Lower leg skin (tissue), 4 donors: ENCODE data around the gene OR4Q2. TPM values are rescaled to one million over a fixed set of nuclear protein-coding genes. Genes with fewer than 3 reads are reported as not detected.

Experiments
- DNase-seq, 2 donors: peaks; one replicate each; pipeline ENCODE4 v3.0.0-alpha.2; 2019; ENCODE audit warnings: low spot score in 2 of 2
- H3K4me3 ChIP-seq: fragments of 200-600 bp; sonication (generic); 2 replicates; pipeline ENCODE4 v1.5.1; 2017; ENCODE audit warnings: mild to moderate bottlenecking, low read depth; ENCODE audit not compliant: poor library complexity, severe bottlenecking
- POLR2A ChIP-seq, 2 donors: fragments of 450-650 bp; IDR thresholded peaks; one replicate each; pipeline ENCODE4 v1.6.1; 2016 to 2017; ENCODE audit warnings: antibody characterized with exemption in 2 of 2, mild to moderate bottlenecking in 1 of 2, moderate library complexity in 1 of 2
- WGBS, 2 donors: methylation state at CpG; one replicate each; pipeline ENCODE4 v1.1.5; 2018; 5-methylcytosine and 5-hydroxymethylcytosine counted together
- intact Hi-C: fragments of 100-400 bp; cut with DNase I; formaldehyde crosslinking; loops from one replicate; pipeline ENCODE4 v1.15.0; 2023; ENCODE audit warnings: low total_unique reads
- total RNA-seq, 4 donors: library from RNA; depleted of rRNA; stranded (reverse); fragments of >200 nt; gene quantifications; one replicate each; pipeline ENCODE4 v1.1.0, GENCODE V29; 2016
- TF ChIP-seq, protein P1 (sequence below), 3 donors: fragments of 450-650 bp; IDR thresholded peaks; one replicate each; pipeline ENCODE4 v1.5.1; 2016; ENCODE audit warnings: antibody characterized with exemption in 3 of 3, mild to moderate bottlenecking in 3 of 3, moderate library complexity in 2 of 3

The OR4Q2 gene
- total RNA-seq, 4 donors from 2014 or later = not detected

GRCh38 chr14:20008156-20008555 is 6.2 kb downstream of the OR4Q2 start:
- TF ChIP-seq POLR2A (IDR thresholded peaks at IDR 0.05) = no peak
- TF ChIP-seq, protein P1, sequence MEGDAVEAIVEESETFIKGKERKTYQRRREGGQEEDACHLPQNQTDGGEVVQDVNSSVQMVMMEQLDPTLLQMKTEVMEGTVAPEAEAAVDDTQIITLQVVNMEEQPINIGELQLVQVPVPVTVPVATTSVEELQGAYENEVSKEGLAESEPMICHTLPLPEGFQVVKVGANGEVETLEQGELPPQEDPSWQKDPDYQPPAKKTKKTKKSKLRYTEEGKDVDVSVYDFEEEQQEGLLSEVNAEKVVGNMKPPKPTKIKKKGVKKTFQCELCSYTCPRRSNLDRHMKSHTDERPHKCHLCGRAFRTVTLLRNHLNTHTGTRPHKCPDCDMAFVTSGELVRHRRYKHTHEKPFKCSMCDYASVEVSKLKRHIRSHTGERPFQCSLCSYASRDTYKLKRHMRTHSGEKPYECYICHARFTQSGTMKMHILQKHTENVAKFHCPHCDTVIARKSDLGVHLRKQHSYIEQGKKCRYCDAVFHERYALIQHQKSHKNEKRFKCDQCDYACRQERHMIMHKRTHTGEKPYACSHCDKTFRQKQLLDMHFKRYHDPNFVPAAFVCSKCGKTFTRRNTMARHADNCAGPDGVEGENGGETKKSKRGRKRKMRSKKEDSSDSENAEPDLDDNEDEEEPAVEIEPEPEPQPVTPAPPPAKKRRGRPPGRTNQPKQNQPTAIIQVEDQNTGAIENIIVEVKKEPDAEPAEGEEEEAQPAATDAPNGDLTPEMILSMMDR (IDR thresholded peaks at IDR 0.05) = no peak
- no peak overlapping the region for H3K4me3 ChIP-seq
- no peak for DNase-seq
- intact Hi-C loops = no loop called here

- TF ChIP-seq POLR2A (IDR thresholded peaks at IDR 0.05) = no peak
- TF ChIP-seq, protein P1 (IDR thresholded peaks at IDR 0.05) = no peak
- WGBS, 2 donors = 64 to 75% methylated on average over 2 of the region's 2 CpGs
- DNase-seq = no peak
- H3K4me3 ChIP-seq = no peak within 1 kb of the TSS
- intact Hi-C loops = no loop called here
Observed at GRCh38 chr14:20019257-20019865, 17.4 kb downstream of the OR4Q2 start, which contains the start of gene OR4K14. OR4K14 (minus strand) TSS chr14:20019307; CDS start chr14:20015193, 4,114 bp downstream.

DNA sequence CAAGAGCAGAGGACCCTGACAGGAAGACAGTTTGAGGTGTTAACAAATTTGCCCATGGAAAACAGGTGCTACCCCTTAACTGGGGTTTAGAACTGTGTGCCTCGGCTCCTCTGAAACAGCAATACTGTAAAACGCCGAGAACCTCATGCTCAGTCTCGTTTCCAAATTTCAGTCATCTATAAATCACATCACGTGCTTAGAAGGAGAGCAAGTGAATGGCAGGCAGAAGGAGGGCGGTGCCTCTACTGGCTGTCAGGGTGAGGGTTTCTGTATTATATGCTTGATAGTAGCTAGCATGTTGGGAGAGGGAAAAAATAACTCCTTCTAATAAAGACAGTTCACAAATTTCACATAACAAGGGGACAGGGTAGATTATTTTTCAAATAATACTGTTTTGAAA is 29.1 kb downstream of the OR4Q2 start:
- TF ChIP-seq, protein P1 (IDR thresholded peaks at IDR 0.05) = no peak
- TF ChIP-seq POLR2A (IDR thresholded peaks at IDR 0.05) = no peak
- DNase-seq = no peak
- intact Hi-C loops = no loop called here
- no peak overlapping the region for H3K4me3 ChIP-seq
- WGBS, 2 donors = 62 to 74% methylated on average over 6 of the region's 6 CpGs

DNA sequence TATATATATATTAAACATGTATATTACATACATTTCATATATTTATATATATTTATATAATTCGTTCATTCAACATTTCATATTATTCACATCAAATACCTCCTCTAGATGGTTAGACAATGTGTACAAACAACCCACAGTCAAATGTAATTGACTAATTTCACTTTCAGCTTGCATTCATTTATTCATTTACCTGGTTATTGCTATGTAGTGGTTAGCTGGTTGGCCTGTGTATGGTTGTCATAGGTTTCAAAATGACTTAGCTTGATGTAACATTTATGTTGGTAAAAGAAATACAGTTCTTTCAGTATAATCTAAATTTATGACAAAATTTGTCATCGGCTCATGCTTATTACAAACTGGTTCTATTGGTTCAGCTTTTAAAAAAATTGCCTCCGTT is 33.5 kb downstream of the OR4Q2 start:
- intact Hi-C loops = no loop called here
- TF ChIP-seq, protein P1 (IDR thresholded peaks at IDR 0.05) = no peak
- no peak for TF ChIP-seq POLR2A (IDR thresholded peaks at IDR 0.05)
- H3K4me3 ChIP-seq = no peak overlapping the region
- no peak for DNase-seq
- WGBS, 2 donors = 68 to 76% methylated on average over 3 of the region's 3 CpGs

- H3K4me3 ChIP-seq = no peak within 1 kb of the TSS
- no peak for DNase-seq
- 93 to 96% methylated on average over 4 of the region's 4 CpGs for WGBS, 2 donors
- TF ChIP-seq, protein P1 (IDR thresholded peaks at IDR 0.05) = no peak
- TF ChIP-seq POLR2A (IDR thresholded peaks at IDR 0.05) = no peak
- intact Hi-C loops = no loop called here
Observed at GRCh38 chr14:20035938-20036337, 34.0 kb downstream of the OR4Q2 start, which contains the start of gene OR4K13. OR4K13 (minus strand) TSS chr14:20036038; CDS start chr14:20034758, 1,280 bp downstream.

DNA sequence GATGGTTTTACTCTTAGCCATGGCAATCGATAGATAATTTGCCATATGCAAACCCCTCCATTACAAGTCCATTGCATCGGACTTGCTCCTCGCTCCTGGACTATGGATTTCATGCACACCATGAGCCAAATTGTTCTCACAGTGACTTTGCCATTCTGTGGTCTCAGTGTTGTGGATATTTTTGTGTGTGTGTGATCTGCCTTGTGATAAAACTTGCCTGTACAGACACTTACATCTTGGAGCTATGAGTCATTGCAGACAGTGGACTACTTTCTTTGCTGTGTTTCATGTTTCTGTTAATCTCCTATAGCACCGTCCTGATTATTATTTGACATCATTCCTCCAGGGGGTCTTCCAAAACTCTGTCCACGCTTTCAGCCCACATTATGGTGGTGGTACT is 42.3 kb downstream of the OR4Q2 start:
- no peak overlapping the region for H3K4me3 ChIP-seq
- TF ChIP-seq POLR2A (IDR thresholded peaks at IDR 0.05) = no peak
- TF ChIP-seq, protein P1 (IDR thresholded peaks at IDR 0.05) = no peak
- WGBS, 2 donors = 80 to 93% methylated on average over 4 to 5 of the region's 5 CpGs
- intact Hi-C loops = no loop called here
- DNase-seq = no peak
